A549 (cell line): ENCODE measurements around the gene DPM1. TPM values are rescaled to one million over a fixed set of nuclear protein-coding genes. Genes with fewer than 3 reads are reported as not detected.
"Not testable (repeated sequence)": the region's sequence is repeated elsewhere in the genome, so short reads cannot be mapped to it uniquely, and the experiment has no call there.

Source experiments
- ATAC-seq, 2 experiments: fragments of 200-7000 bp in 1 of 2; fragments of >200 bp in 1 of 2; cut with Nextera tagmentation in 1 of 2; cut with Tn5 transposase in 1 of 2; 3 replicates each; pipeline versions ENCODE4 v1.8.0 to v1.9.1; 2018 to 2020; ENCODE audit warnings: mild to moderate bottlenecking in 1 of 2, moderate library complexity in 1 of 2
- CTCF ChIA-PET: fragments of 300-600 bp; sonication (Branson Sonifier 250); formaldehyde crosslinking; extraction: SDS; loops from one replicate; lab custom pipeline; 2021; ENCODE audit warnings: antibody characterized with exemption, inconsistent platforms; lab: Yijun Ruan, JAX
- POLR2A ChIA-PET: fragments of 350-600 bp; formaldehyde crosslinking; extraction: SDS; loops from one replicate; lab custom pipeline; 2021; ENCODE audit warnings: antibody characterized with exemption, inconsistent platforms; lab: Yijun Ruan, JAX
- DNase-seq, 2 experiments: peaks; one replicate each; pipeline versions ENCODE4 v3.0.0 to v3.0.0-alpha.2; 2011 to 2016; ENCODE audit warnings: low read depth in 1 of 2, low spot score in 1 of 2
- FAIRE-seq: peaks from 2 replicates; lab custom pipeline; 2011; peaks lifted over from hg19 to GRCh38; lab: Jason Lieb, UNC
- H3K27ac ChIP-seq, 2 experiments: fragments of >200 bp; sonication (Bioruptor Twin); formaldehyde crosslinking; 3 replicates each; pipeline ENCODE4 v1.5.1; 2016 to 2017
- H3K4me1 ChIP-seq: fragments of >200 bp; sonication (Bioruptor Twin); formaldehyde crosslinking; 3 replicates; pipeline ENCODE4 v1.6.1; 2016
- H3K4me2 ChIP-seq: fragments of >200 bp; sonication (Bioruptor Twin); formaldehyde crosslinking; 3 replicates; pipeline ENCODE4 v1.6.1; 2016
- H3K4me3 ChIP-seq: fragments of >200 bp; sonication (Bioruptor Twin); formaldehyde crosslinking; 3 replicates; pipeline ENCODE4 v1.5.1; 2016
- H3K9me3 ChIP-seq: fragments of >200 bp; sonication (Bioruptor Twin); formaldehyde crosslinking; 3 replicates; pipeline ENCODE4 v1.6.1; 2016
- BHLHE40 ChIP-seq: IDR thresholded peaks from 2 replicates; pipeline ENCODE4 v1.6.1; 2012; ENCODE audit warnings: low read depth, low read length, inconsistent platforms
- CEBPB ChIP-seq, 2 experiments: fragments of >200 bp in 1 of 2; sonication (Bioruptor Twin) in 1 of 2; formaldehyde crosslinking in 1 of 2; IDR thresholded peaks; 2 replicates each; pipeline ENCODE4 v1.6.1; 2012 to 2016
- ESRRA ChIP-seq: fragments of 150-350 bp; IDR thresholded peaks from 2 replicates; pipeline ENCODE4 v1.6.1; 2014; ENCODE audit warnings: mild to moderate bottlenecking, low read length, borderline replicate concordance
- FOSL2 ChIP-seq, 2 experiments: fragments of 450-650 bp in 1 of 2; fragments of >200 bp in 1 of 2; sonication (Bioruptor Twin) in 1 of 2; formaldehyde crosslinking; IDR thresholded peaks; 2 replicates each; pipeline versions ENCODE4 v1.5.0 to v1.6.1; 2016 to 2020; ENCODE audit warnings: mild to moderate bottlenecking in 1 of 2, moderate library complexity in 1 of 2
- HOXB13 ChIP-seq: fragments of 250-450 bp; sonication (Bioruptor Pico); IDR thresholded peaks from 2 replicates; pipeline ENCODE4 v1.5.0; 2020; ENCODE audit warnings: low read depth, mild to moderate bottlenecking, moderate library complexity
- HOXB5 ChIP-seq: fragments of 250-450 bp; sonication (Bioruptor Pico); IDR thresholded peaks from 2 replicates; pipeline ENCODE4 v1.5.0; 2020; ENCODE audit warnings: mild to moderate bottlenecking, moderate library complexity
- JUN ChIP-seq, 2 experiments: fragments of >200 bp; sonication (Bioruptor Twin); formaldehyde crosslinking; IDR thresholded peaks; 2 replicates in 1 of 2; 3 replicates in 1 of 2; pipeline ENCODE4 v1.6.1; 2016 to 2017
- JUNB ChIP-seq: fragments of >200 bp; sonication (Bioruptor Twin); formaldehyde crosslinking; IDR thresholded peaks from 2 replicates; pipeline ENCODE4 v1.6.1; 2016
- MYC ChIP-seq: IDR thresholded peaks from 2 replicates; pipeline ENCODE4 v1.6.1; 2012; ENCODE audit warnings: mild to moderate bottlenecking, inconsistent platforms, low read length, improper control_type of control experiment, borderline replicate concordance
- NFE2L2 ChIP-seq: fragments of 150-350 bp; conservative IDR thresholded peaks from 2 replicates; pipeline ENCODE4 v1.6.1; 2014; ENCODE audit warnings: low read length
- POLR2AphosphoS2 ChIP-seq: conservative IDR thresholded peaks from 2 replicates; pipeline ENCODE4 v1.6.1; 2012; ENCODE audit warnings: low read length, improper control_type of control experiment, inconsistent platforms
- RFX5 ChIP-seq: fragments of 450-650 bp; IDR thresholded peaks from 2 replicates; pipeline ENCODE4 v1.7.1; 2014; ENCODE audit warnings: antibody characterized with exemption, mild to moderate bottlenecking, moderate library complexity
- ZC3H11A ChIP-seq: fragments of 450-650 bp; IDR thresholded peaks from 2 replicates; pipeline ENCODE4 v1.6.1; 2014; ENCODE audit warnings: antibody characterized with exemption, mild to moderate bottlenecking
- WGBS: methylation state at CpG from one replicate; pipeline ENCODE4 v1.1.6; 2017; ENCODE audit errors: missing lambda C conversion rate; 5-methylcytosine and 5-hydroxymethylcytosine counted together
- polyA plus RNA-seq, 4 experiments: library from polyadenylated mRNA; depleted of rRNA in 3 of 4; stranded (reverse); fragments of >200 nt; fragmentation: RNase III in 1 of 4; extraction: RNeasy Plus Mini Kit Qiagen cat#74134 plus additional on column Dnase treatment in 1 of 4; gene quantifications; 2 replicates in 3 of 4; 3 replicates in 1 of 4; pipeline ENCODE4 v1.2.3, GENCODE V29; 2011 to 2017
- TF ChIP-seq, protein P1 (sequence below): fragments of 450-650 bp; IDR thresholded peaks from 2 replicates; pipeline ENCODE4 v1.6.1; 2014; ENCODE audit warnings: antibody characterized with exemption
- TF ChIP-seq, protein P2 (sequence below): fragments of >200 bp; sonication (Bioruptor Twin); formaldehyde crosslinking; IDR thresholded peaks from 2 replicates; pipeline ENCODE4 v1.6.1; 2016
- TF ChIP-seq, protein P3 (sequence below): fragments of 250-450 bp; sonication (Bioruptor Pico); IDR thresholded peaks from 2 replicates; pipeline ENCODE4 v1.5.0; 2020; ENCODE audit warnings: low read depth, mild to moderate bottlenecking, moderate library complexity

DPM1 gene
- polyA plus RNA-seq, 2 of the 4 experiments (the other 2 are of a cell fraction) = 104 to 106 TPM

DNA sequence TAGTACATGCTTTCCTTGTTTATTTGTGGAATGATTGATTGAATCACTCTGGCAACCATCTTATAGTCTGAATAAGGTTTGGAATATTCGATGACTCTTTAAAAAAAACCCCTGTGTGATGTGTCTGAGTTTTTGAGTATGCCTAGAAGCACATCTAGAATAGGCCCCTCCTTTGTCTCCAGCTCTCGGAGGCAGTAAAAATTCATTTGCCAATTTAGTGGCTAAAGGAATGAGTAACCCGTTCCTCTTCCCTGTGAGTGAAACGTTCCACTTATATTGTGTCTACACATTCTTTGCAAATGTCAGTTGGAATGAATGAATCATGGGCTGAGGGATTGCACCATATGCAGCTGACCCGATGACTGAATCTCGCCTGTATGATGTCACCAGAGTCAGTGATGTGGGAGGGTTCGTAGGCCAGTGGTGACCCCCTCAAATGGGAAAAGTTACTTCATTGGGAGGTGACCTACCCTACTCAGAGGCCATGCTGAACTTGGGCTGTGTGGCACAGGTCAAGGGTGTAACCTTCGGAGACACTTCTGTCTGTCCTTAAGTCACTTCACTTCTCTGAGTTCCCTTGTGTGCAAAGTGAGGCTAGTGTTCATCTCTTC, 21.8 kb upstream of the DPM1 start (continued):
- TF ChIP-seq POLR2AphosphoS2 (no peak), MYC (no peak), HOXB13 (no peak), JUNB (peak; percentile 88), BHLHE40 (no peak), CEBPB (IDR thresholded peaks at IDR 0.05) (peak; percentile 91 to 97), JUN (IDR thresholded peaks at IDR 0.05) (peak in 1 of 2 experiments; percentile 49; a peak in 1 of 5 replicates), NFE2L2 (no peak), HOXB5 (CRISPR knock-in tag) (peak; percentile 56; the same call in 1 of the 2 replicates), RFX5 (no peak), ZC3H11A (no peak), FOSL2 (IDR thresholded peaks at IDR 0.05) (peak; percentile 81), FOSL2 (CRISPR knock-in tag; IDR thresholded peaks at IDR 0.05) (peak; percentile 98)
- TF ChIP-seq, protein P1, sequence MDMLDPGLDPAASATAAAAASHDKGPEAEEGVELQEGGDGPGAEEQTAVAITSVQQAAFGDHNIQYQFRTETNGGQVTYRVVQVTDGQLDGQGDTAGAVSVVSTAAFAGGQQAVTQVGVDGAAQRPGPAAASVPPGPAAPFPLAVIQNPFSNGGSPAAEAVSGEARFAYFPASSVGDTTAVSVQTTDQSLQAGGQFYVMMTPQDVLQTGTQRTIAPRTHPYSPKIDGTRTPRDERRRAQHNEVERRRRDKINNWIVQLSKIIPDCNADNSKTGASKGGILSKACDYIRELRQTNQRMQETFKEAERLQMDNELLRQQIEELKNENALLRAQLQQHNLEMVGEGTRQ = no peak
- TF ChIP-seq, protein P2, sequence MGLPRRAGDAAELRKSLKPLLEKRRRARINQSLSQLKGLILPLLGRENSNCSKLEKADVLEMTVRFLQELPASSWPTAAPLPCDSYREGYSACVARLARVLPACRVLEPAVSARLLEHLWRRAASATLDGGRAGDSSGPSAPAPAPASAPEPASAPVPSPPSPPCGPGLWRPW = peak; percentile 37; the same call in 1 of the 2 replicates
- TF ChIP-seq, protein P3, sequence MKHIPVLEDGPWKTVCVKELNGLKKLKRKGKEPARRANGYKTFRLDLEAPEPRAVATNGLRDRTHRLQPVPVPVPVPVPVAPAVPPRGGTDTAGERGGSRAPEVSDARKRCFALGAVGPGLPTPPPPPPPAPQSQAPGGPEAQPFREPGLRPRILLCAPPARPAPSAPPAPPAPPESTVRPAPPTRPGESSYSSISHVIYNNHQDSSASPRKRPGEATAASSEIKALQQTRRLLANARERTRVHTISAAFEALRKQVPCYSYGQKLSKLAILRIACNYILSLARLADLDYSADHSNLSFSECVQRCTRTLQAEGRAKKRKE = no peak

DNA sequence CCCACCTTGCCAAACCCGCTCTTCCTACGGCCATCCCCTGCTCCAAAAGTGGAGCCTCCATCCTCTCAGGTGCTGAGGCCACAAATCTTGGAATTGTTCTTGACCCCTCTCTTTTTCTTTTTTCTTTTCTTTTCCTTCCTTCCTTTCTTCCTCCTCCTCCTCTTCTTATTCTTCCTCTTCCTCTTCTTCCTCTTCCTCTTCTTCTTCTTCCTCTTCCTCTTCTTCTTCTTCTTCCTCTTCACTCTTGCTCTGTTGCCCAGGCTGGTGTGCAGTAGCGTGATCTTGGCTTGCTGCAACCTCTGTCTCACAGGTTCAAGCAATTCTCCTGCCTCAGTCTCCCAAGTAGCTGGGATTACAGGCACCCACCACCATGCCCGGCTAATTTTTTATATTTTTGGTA, 20.2 kb upstream of the DPM1 start:
- H3K4me2 ChIP-seq, POLR2A ChIA-PET: not testable (repeated sequence)

DNA sequence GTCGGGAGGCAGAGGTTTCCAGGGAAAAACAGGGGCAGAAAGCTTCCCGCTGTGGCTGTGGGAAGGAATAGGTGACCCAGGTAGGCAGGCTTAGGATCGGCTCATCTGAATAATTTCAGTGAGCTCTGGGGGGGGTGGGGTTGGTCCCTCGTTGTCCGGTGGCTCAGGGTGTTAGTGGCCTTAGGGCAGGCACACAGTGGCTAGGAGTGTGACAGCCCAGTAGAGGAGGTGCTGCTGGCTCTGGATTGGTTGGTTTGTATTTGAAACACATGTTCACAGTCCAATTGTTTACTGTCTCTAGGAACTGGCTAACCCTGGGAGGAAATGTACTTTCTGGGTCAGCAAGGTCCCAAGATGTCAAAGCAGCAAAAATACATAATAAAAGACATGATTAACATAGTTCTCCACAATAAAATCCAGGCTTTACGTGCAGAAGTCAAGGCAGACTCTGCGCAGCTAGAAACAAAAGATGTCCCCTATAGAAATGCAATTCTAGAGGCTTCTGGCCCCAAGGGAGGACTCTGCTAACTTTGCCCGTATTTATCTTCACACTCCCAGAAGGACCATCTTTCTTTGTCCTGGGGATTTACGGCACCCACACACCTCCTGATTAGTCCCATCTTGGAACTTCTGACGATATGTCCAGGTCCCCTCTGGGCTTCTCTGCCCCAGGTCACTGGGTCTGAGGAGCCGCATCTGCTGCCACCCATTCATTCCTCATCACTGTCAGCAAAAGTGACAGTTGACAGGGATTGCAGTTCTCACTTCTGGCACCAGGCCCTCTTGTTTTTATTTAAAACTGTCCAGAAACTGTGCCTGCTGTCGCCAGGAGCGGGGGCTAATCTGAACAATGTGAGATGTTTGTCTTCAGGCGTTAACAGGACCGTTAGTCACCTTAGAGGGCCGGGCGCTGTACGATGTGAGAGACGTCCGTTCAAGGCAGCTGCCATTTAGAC, 19.0 kb upstream of the DPM1 start:
- H3K4me1 ChIP-seq = peaks cover 33% of the 10 kb centered on the region
- H3K4me2 ChIP-seq = no peak overlapping the region
- no peak overlapping the region for H3K4me3 ChIP-seq
- ChIA-PET POLR2A (no interaction called here), CTCF (interaction anchor here (0.6 to 1.9 kb wide), 5 partner anchors 10 to 330 kb away, joined by 3 to 7 read pairs (median 3); partner anchors contain the start of gene BCAS4)
- no peak for TF ChIP-seq ESRRA
- H3K9me3 ChIP-seq = no peaks in the 10 kb centered on the region
- ATAC-seq (no peak), DNase-seq (no peak), FAIRE-seq (no peak)
- 72% methylated on average over 20 of the region's 20 CpGs for WGBS
- H3K27ac ChIP-seq = no peak overlapping the region

More for the DNA sequence above, 20.2 kb upstream of the DPM1 start:
- not testable (repeated sequence) for FAIRE-seq, DNase-seq, H3K27ac ChIP-seq, H3K4me3 ChIP-seq, H3K9me3 ChIP-seq, ATAC-seq
- CTCF ChIA-PET = interaction anchor here (0.9 to 1.9 kb wide), 2 partner anchors 9 to 329 kb away, joined by 7 to 8 read pairs; no protein-coding TSS in a partner anchor
- H3K4me1 ChIP-seq = peaks cover 41% of the 10 kb centered on the region
- 90% methylated on average over 4 of the region's 4 CpGs for WGBS
